Endothelial cell of umbilical vein (primary cell): ENCODE data around the gene CINP. TPM values are rescaled to one million over a fixed set of nuclear protein-coding genes. Genes with fewer than 3 reads are reported as not detected.

ENCODE experiments used
- BruUV-seq: library from RNA; stranded (reverse); fragments of 400-500 nt; replicated peaks from 2 replicates; lab custom pipeline; 2021; lab: Mats Ljungman, UMichigan
- CTCF ChIA-PET: fragments of 300-600, 350-600 bp; sonication (Branson Sonifier 250); formaldehyde crosslinking; loops from one replicate; lab custom pipeline; 2021; ENCODE audit warnings: antibody characterized with exemption, inconsistent platforms; lab: Charles Lee
- POLR2A ChIA-PET: fragments of 300-600, 350-600 bp; sonication (Branson Sonifier 250); formaldehyde crosslinking; loops from one replicate; lab custom pipeline; 2021; ENCODE audit warnings: antibody characterized with exemption, inconsistent platforms; lab: Charles Lee
- DNase-seq: peaks from one replicate; pipeline ENCODE4 v3.0.0-alpha.2; 2011; ENCODE audit warnings: low read depth, low spot score
- FAIRE-seq: peaks from 2 replicates; lab custom pipeline; 2011; peaks lifted over from hg19 to GRCh38; lab: Jason Lieb, UNC
- H2AFZ ChIP-seq: 2 replicates; pipeline ENCODE4 v1.6.0; 2012; ENCODE audit warnings: low read depth, low read length, control low read depth, inconsistent platforms
- H3K27ac ChIP-seq: 2 replicates; pipeline ENCODE4 v1.5.1; 2011; ENCODE audit warnings: low read depth, mild to moderate bottlenecking, control low read depth, low read length, moderate library complexity; ENCODE audit not compliant: insufficient read depth
- H3K27me3 ChIP-seq, 2 experiments: 2 replicates each; pipeline versions ENCODE4 v1.6.0 to v1.6.1; 2011; ENCODE audit warnings: low read length in 2 of 2, mixed read lengths in 1 of 2; ENCODE audit not compliant: control insufficient read depth in 2 of 2, insufficient read depth in 2 of 2
- H3K36me3 ChIP-seq, 2 experiments: 2 replicates in 1 of 2; 3 replicates in 1 of 2; pipeline ENCODE4 v1.5.1; 2011; ENCODE audit warnings: low read length in 2 of 2, mild to moderate bottlenecking in 1 of 2, moderate library complexity in 1 of 2; ENCODE audit not compliant: control insufficient read depth in 2 of 2, insufficient read depth in 2 of 2; ENCODE audit errors: extremely low read depth in 1 of 2
- H3K4me1 ChIP-seq: 3 replicates; pipeline ENCODE4 v1.5.1; 2011; ENCODE audit warnings: mild to moderate bottlenecking, low read length; ENCODE audit not compliant: control insufficient read depth, insufficient read depth; ENCODE audit errors: extremely low read depth
- H3K4me2 ChIP-seq: 2 replicates; pipeline ENCODE4 v1.6.1; 2011; ENCODE audit warnings: low read length, control low read depth, mixed read lengths; ENCODE audit not compliant: insufficient read depth
- H3K4me3 ChIP-seq, 3 experiments: fragments of 200-600 bp in 1 of 3; sonication (generic), shearing (Covaris generic) in 1 of 3; replicated peaks in 1 of 3; 2 replicates each; pipeline ENCODE4 v1.5.1; 2011 to 2016; ENCODE audit warnings: control low read depth in 3 of 3, low read length in 3 of 3, mild to moderate bottlenecking in 2 of 3, inconsistent platforms in 1 of 3, low read depth in 1 of 3, moderate library complexity in 1 of 3; ENCODE audit not compliant: insufficient read depth in 1 of 3
- H3K79me2 ChIP-seq: 2 replicates; pipeline ENCODE4 v1.6.0; 2012; ENCODE audit warnings: low read length, inconsistent platforms; ENCODE audit not compliant: control insufficient read depth, insufficient read depth
- H3K9ac ChIP-seq: replicated peaks from 2 replicates; pipeline ENCODE3; 2011; ENCODE audit warnings: low read length, control low read depth; ENCODE audit not compliant: insufficient read depth; ENCODE audit errors: extremely low read depth
- H3K9me1 ChIP-seq: replicated peaks from 3 replicates; pipeline ENCODE4 v1.6.0; 2011; ENCODE audit warnings: mild to moderate bottlenecking, low read length; ENCODE audit not compliant: control insufficient read depth, insufficient read depth; ENCODE audit errors: extremely low read depth
- H3K9me3 ChIP-seq: replicated peaks from 2 replicates; pipeline ENCODE4 v1.5.1; 2012; ENCODE audit warnings: low read length, inconsistent platforms; ENCODE audit not compliant: control insufficient read depth, insufficient read depth
- H4K20me1 ChIP-seq: replicated peaks from 2 replicates; pipeline ENCODE3; 2011; ENCODE audit warnings: mild to moderate bottlenecking, low read length; ENCODE audit not compliant: control insufficient read depth, insufficient read depth; ENCODE audit errors: extremely low read depth
- CTCF ChIP-seq, 2 donors: IDR thresholded peaks; 1 replicate in 1 of 2; 2 replicates in 1 of 2; pipeline ENCODE4 v1.5.1; 2011; ENCODE audit warnings: low read length in 2 of 2, mild to moderate bottlenecking in 2 of 2, moderate library complexity in 2 of 2, control low read depth in 1 of 2, inconsistent platforms in 1 of 2, low read depth in 1 of 2; ENCODE audit not compliant: insufficient read depth in 1 of 2; ENCODE audit errors: extremely low read depth in 1 of 2
- EZH2 ChIP-seq: IDR thresholded peaks from 2 replicates; pipeline ENCODE4 v1.6.1; 2012; ENCODE audit warnings: borderline replicate concordance, low read depth, mild to moderate bottlenecking, moderate library complexity, low read length, inconsistent platforms; ENCODE audit not compliant: severe bottlenecking
- FOS ChIP-seq: IDR thresholded peaks from 2 replicates; pipeline ENCODE4 v1.6.1; 2011; ENCODE audit warnings: mild to moderate bottlenecking, low read length, moderate library complexity, borderline replicate concordance; ENCODE audit not compliant: insufficient read depth
- GATA2 ChIP-seq: IDR thresholded peaks from 2 replicates; pipeline ENCODE4 v1.7.0; 2011; ENCODE audit warnings: low read depth, mild to moderate bottlenecking, moderate library complexity, mixed read lengths, low read length; ENCODE audit not compliant: insufficient read length, insufficient read depth
- JUN ChIP-seq: IDR thresholded peaks from 2 replicates; pipeline ENCODE4 v1.6.1; 2011; ENCODE audit warnings: borderline replicate concordance, low read depth; ENCODE audit not compliant: insufficient read length, insufficient read depth
- MAX ChIP-seq: IDR thresholded peaks from 2 replicates; pipeline ENCODE4 v1.6.1; 2011; ENCODE audit not compliant: insufficient read depth, insufficient read length
- MYC ChIP-seq: IDR thresholded peaks from one replicate; pipeline ENCODE4 v1.6.1; 2011; ENCODE audit warnings: mild to moderate bottlenecking, low read depth, low read length
- POLR2A ChIP-seq: IDR thresholded peaks from 2 replicates; pipeline ENCODE4 v1.6.1; 2012; ENCODE audit warnings: low read depth, mild to moderate bottlenecking, control low read depth, low read length
- POLR2AphosphoS5 ChIP-seq: IDR thresholded peaks from 2 replicates; pipeline ENCODE4 v1.6.1; 2012; ENCODE audit warnings: low read depth, mild to moderate bottlenecking, control low read depth, low read length, moderate library complexity; ENCODE audit not compliant: insufficient read depth
- dilution Hi-C: fragments of 300-500 bp; cut with MboI; formaldehyde crosslinking; loops from one replicate; pipeline ENCODE4 v1.15.0; 2019; ENCODE audit warnings: low sequenced_read_pairs; ENCODE audit not compliant: extremely low pct_ligation_motif_present
- intact Hi-C: fragments of 100-400 bp; cut with micrococcal nuclease; formaldehyde crosslinking; loops from one replicate; pipeline ENCODE4 v1.10.0; 2022
- polyA plus RNA-seq, 4 experiments: library from polyadenylated mRNA; depleted of rRNA in 3 of 4; stranded (reverse) in 3 of 4; unstranded in 1 of 4; fragments of >200 nt; gene quantifications; 2 replicates each; pipeline versions ENCODE4 v1.2.1 to v1.2.3, GENCODE V29; 2011 to 2012; ENCODE audit warnings: missing spikeins in 1 of 4
- total RNA-seq: library from RNA; stranded (reverse); gene quantifications from 2 replicates; pipeline ENCODE4 v1.2.3, GENCODE V29; 2021

Gene CINP
- total and polyA plus RNA-seq, 2 donors (not counting 3 experiments of a cell fraction or from before 2014, with no cell fraction given): 44.0 to 79.1 TPM

- Histone ChIP-seq H3K27ac (no peak overlapping the region), H3K36me3 (peaks cover 0 to 3% of the 10 kb centered on the region in 2 experiments), H3K27me3 (no peaks in the 10 kb centered on the region), H3K79me2 (no peaks in the 10 kb centered on the region), H3K4me1 (no peaks in the 10 kb centered on the region), H4K20me1 (no peaks in the 10 kb centered on the region), H3K4me3 (no peak overlapping the region), H3K9me3 (no peaks in the 10 kb centered on the region), H3K4me2 (no peak overlapping the region), H2AFZ (no peak overlapping the region), H3K9me1 (no peaks in the 10 kb centered on the region), H3K9ac (no peak overlapping the region)
- no TSS peak for BruUV-seq
- ChIA-PET POLR2A (no interaction called here), CTCF (no interaction called here)
- no peak for FAIRE-seq
- dilution Hi-C loops (no loop called here), intact Hi-C loops (no loop called here)
- no peak for DNase-seq
- TF ChIP-seq GATA2 (no peak), CTCF (IDR thresholded peaks at IDR 0.05; ENCODE audit: extremely low read depth in 1 of 2, insufficient read depth in 1 of 2, low read depth in 1 of 2, low read length in 2 of 2) (no peak), POLR2AphosphoS5 (no peak), FOS (no peak), MYC (no peak), MAX (no peak), JUN (no peak), EZH2 (no peak), POLR2A (no peak)
Measured at GRCh38 chr14:102326583-102326982, 36.1 kb downstream of the CINP start.
